T-helper 2 cell treated with Interferon-gamma antibody and Interleukin-4, amounts not matched to agents 100 ng/mL and 5 ng/mL, for 36 hours (primary cell): ENCODE measurements around the gene NEK9. TPM values are rescaled to one million over a fixed set of nuclear protein-coding genes. Genes with fewer than 3 reads are reported as not detected.

ENCODE experiments used
- intact Hi-C: fragments of 100-400 bp; cut with micrococcal nuclease; formaldehyde crosslinking; loops from one replicate; pipeline ENCODE4 v1.15.1; 2023
- total RNA-seq: library from RNA; stranded (reverse); gene quantifications from 2 replicates; pipeline ENCODE4 v1.2.3, GENCODE V29; 2022

Gene NEK9
- total RNA-seq, 1 donor from 2014 or later: 67.6 TPM

DNA sequence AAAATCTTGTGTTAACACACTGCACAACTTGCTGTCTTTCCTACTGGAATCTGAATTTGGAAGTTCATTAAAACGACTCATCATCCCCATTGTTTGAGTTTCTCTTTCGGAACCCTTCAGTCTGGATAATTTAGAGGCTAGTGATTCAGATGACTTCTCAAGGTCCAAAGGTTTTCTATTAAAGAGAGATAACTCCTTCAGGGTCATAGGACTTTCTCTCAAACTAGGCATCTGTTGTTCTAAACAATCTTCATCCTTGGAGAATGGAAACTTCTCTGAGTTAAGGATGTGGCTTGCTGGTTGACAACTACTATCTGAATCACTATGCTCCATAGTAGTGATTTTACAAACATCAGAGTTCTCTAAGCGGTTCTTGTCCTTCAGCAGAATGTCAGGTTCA lies 79.9 kb downstream of the NEK9 start:
- intact Hi-C loops: no loop called here

DNA sequence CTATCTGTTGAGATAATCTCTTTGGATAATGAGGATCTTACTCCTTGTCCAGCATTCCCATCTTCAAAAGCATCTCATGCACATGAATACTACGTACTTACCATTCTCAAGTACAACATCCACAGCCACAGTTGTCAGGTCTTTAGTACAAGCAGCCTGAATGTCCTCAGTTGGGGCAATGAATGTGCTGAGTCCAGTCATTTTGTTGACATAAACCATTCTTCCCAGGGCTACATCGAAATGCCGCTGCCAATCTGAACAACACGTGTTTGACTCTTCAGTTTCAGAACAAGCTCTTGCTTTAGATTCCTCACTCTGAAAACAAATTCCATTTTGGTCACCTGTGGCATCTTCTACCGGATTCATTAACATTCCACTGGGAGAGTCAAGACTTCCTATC lies 80.6 kb downstream of the NEK9 start:
- intact Hi-C loops: no loop called here

DNA sequence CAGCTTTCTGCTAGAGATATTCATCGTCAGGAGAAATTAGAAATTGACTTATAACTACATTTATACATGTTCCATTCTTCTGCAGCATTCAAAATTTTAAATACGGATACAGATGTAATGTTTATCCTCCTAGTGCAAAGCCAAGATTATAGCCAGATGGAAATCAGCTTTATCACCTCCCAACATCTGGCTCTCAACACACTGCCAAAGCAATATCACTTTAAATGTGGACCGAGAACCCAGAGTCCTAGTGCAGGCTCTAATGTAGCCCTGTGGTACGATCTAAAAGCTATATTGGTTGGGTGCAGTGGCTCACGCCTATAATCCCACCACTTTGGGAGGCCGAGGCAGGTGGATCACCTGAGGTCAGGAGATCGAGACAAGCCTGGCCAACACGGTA lies 82.1 kb downstream of the NEK9 start:
- intact Hi-C loops: no loop called here

DNA sequence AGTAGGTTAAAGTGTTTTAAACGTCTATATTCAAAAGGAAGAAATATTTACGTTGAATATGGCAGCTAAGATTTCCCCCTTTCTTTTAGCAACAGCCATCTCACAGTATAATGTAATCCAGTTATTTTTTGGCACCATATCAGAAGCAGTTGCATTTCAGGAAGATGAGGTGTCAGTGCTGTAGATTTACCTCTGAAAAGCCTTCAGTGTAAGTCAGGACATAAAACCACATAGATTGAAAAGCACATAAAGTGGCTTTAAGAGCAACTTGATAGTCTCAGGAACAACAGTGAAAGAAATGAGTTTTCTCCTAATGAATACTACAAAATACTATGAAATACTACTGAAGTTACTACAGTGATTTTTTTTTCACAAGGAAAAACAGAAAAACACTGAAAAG lies 82.5 kb downstream of the NEK9 start:
- intact Hi-C loops: no loop called here

DNA sequence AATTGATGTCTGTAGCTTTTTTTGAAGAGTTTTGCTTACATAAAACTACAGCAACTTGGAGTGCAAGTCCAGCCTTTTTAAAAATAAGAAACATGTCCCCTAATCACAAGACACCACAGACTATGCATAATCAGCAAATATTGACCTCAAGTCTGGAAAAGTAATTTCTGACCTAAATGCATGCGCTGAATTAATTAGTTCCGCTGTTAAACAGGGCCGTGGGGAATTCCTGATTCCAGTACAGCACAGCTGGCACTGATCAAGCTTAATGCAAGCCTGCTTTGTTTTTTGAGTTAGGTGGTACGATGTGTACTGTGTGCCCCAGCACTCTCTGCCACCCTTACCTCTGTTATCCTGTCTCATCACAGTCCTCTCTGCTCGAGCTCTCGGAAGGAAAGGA lies 84.8 kb downstream of the NEK9 start:
- intact Hi-C loops: no loop called here

DNA sequence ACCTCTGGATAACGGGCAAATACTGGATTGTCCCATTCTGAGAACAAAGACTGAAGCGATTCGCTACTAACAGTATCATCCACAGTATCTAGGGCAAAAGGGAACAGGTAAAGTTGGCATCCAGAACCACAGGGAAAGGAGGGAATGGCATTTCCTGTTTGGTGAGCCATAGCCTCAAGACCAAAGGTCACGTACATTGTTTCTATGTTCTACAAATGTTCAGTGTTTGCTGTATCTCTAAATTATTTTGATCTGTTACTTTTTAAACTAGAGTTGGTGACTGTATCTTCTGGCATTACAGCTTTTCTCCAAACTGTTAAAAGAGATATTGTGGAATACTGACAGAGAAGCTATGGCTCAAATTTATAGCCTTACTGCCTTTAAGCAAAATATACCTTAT lies 85.2 kb downstream of the NEK9 start:
- intact Hi-C loops: no loop called here

DNA sequence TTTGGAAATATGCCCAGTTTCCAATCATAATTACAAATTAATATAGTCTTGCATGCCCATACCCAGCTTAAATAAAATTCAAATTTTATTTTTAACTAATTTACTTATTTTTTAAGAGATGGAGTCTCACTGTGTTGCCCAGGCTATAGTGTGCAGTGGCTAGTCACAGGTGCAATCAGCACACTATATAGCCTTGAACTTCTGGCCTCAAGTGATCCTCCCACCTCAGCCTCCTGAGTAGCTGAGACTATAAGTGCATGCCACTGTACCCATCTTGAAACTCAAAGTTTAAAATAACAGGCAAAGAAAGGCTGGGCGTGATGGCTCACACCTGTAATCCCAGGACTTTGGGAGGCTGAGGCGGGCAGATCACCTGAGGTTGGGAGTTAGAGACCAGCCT lies 85.9 kb downstream of the NEK9 start:
- intact Hi-C loops: no loop called here

DNA sequence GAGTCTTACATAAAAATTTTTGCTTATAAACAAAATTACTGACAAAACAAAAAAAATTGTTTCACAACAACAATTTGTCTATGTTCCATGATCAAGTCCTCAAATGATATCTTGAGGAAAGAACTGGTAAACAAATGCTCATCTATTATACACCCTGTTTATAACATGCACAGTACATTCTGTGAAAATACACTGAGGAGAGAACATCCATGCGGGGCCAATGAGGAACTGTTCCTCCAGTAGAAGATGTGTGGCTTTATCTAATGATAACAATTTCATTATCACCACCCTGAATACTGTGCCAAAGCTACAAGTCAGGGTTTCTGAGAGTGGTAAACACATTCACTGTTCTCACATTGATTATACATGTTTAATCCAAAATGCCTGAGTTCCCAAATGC lies 86.3 kb downstream of the NEK9 start:
- intact Hi-C loops: no loop called here

DNA sequence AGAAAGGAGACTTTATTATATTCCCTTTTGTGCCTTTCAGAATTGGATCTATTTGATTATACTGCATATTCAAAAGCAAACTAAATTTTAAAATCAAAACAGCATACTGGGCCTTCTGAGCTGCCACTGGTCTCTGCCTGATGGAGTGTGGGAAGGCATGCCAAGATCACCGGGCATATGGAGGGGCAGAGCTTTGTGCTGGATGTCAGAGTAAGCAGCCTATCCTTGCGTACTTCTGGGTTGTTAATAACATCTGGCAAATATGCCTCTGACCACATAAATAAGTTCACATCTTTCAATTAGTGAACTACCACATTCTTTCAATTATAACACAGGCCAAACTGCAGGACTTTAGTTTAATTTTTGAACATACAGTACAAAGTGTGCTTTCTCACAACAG lies 93.9 kb downstream of the NEK9 start:
- intact Hi-C loops: no loop called here

DNA sequence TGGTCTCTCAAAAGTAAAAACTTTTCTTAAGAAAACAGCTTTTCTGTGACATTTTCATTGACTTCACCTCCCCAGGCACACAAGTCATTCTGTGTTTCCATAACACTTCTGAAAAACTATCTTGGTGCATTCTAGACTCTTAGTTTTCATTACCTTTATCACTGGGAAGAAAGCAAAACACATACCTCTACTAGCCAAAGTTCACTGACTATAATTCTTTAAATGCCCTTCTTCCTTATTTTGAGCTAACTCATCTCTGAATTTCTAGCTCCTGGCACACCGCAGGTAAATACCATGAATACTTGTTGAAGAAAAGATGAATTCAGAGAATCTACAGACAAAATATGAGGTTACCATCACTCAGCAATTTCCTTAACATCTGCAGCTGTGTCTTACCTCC lies 96.7 kb downstream of the NEK9 start:
- intact Hi-C loops: no loop called here

Other genes starting within 250 kb of the NEK9 start
- gene DLST, start 245.1 kb downstream of the NEK9 start, total RNA-seq: 93.7 and 94.6 TPM in 2 replicates
- gene RPS6KL1, start 203.8 kb downstream of the NEK9 start, total RNA-seq: 9.4 and 11.3 TPM in 2 replicates
- 0.14 and 0.20 TPM in 2 replicates for gene PGF, start 171.5 kb downstream of the NEK9 start, total RNA-seq
- gene EIF2B2, start 124.1 kb downstream of the NEK9 start, total RNA-seq: 47.6 TPM in 2 replicates
- gene MLH3, start 75.6 kb downstream of the NEK9 start, total RNA-seq: 22.7 and 23.7 TPM in 2 replicates
- 45.4 and 50.1 TPM in 2 replicates for gene ACYP1, start 63.0 kb downstream of the NEK9 start, total RNA-seq
- 1.7 and 1.8 TPM in 2 replicates for gene ZC2HC1C, start 57.4 kb downstream of the NEK9 start, total RNA-seq
- 237 and 240 TPM in 2 replicates for gene TMED10, start 49.6 kb upstream of the NEK9 start, total RNA-seq
- gene FOS, start 151.8 kb upstream of the NEK9 start, total RNA-seq: 3.6 and 4.3 TPM in 2 replicates